Keratinocyte (primary cell): Measurements from ENCODE around the gene SUPT5H.

Experiments
- EZH2 ChIP-seq: IDR thresholded peaks from one replicate; pipeline ENCODE4 v1.6.1; 2012; ENCODE audit warnings: inconsistent platforms, mild to moderate bottlenecking, low read length, moderate library complexity
- TF ChIP-seq, protein P1 (sequence below), 3 experiments: IDR thresholded peaks in 1 of 3; conservative IDR thresholded peaks in 1 of 3; optimal IDR thresholded peaks in 1 of 3; 2 replicates in 2 of 3; 3 replicates in 1 of 3; pipeline versions ENCODE3 to v1.5.1; 2011; ENCODE audit warnings: low read length in 3 of 3, mild to moderate bottlenecking in 3 of 3, moderate library complexity in 2 of 3, control low read depth in 1 of 3, inconsistent platforms in 1 of 3; ENCODE audit not compliant: insufficient read depth in 2 of 3; ENCODE audit errors: extremely low read depth in 1 of 3

- TF ChIP-seq, protein P1, sequence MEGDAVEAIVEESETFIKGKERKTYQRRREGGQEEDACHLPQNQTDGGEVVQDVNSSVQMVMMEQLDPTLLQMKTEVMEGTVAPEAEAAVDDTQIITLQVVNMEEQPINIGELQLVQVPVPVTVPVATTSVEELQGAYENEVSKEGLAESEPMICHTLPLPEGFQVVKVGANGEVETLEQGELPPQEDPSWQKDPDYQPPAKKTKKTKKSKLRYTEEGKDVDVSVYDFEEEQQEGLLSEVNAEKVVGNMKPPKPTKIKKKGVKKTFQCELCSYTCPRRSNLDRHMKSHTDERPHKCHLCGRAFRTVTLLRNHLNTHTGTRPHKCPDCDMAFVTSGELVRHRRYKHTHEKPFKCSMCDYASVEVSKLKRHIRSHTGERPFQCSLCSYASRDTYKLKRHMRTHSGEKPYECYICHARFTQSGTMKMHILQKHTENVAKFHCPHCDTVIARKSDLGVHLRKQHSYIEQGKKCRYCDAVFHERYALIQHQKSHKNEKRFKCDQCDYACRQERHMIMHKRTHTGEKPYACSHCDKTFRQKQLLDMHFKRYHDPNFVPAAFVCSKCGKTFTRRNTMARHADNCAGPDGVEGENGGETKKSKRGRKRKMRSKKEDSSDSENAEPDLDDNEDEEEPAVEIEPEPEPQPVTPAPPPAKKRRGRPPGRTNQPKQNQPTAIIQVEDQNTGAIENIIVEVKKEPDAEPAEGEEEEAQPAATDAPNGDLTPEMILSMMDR (optimal IDR thresholded peaks at IDR 0.05 in 1 of 3, IDR thresholded peaks at IDR 0.05 in 1 of 3, conservative IDR thresholded peaks at IDR 0.05 in 1 of 3; ENCODE audit: extremely low read depth in 1 of 3, insufficient read depth in 2 of 3, low read length in 3 of 3), result no peak
- TF ChIP-seq EZH2, result no peak
Observed at GRCh38 chr19:39506598-39506943, 61.2 kb downstream of the SUPT5H start.
